ENCODE measurements around the gene NACC1. TPM values are rescaled to one million over a fixed set of nuclear protein-coding genes. Genes with fewer than 3 reads are reported as not detected.
"Not testable (repeated sequence)": the region's sequence is repeated elsewhere in the genome, so short reads cannot be mapped to it uniquely, and the experiment has no call there.

Gene NACC1
- total RNA-seq, 1 donor from 2014 or later: 34.7 TPM

GRCh38 chr19:13163609-13164342 is 45.7 kb downstream of the NACC1 start:
- Histone ChIP-seq H3K4me2 (peak overlapping the region; percentile 72), H3K79me2 (ENCODE audit: low read depth) (no peaks in the 10 kb centered on the region), H3K9ac (no peak overlapping the region), H3K9me3 (ENCODE audit: low read depth) (no peaks in the 10 kb centered on the region), H3F3A (ENCODE audit: low read depth) (peaks cover 57% of the 10 kb centered on the region), H3K4me1 (peaks cover 24% of the 10 kb centered on the region), H3K4me3 (peak overlapping the region; percentile 47), H3K27ac (peak overlapping the region; percentile 91), H4K20me1 (ENCODE audit: low read depth) (no peaks in the 10 kb centered on the region), H3K36me3 (no peaks in the 10 kb centered on the region), H3K27me3 (no peaks in the 10 kb centered on the region), H2AFZ (replicated peaks) (peak overlapping the region; percentile 1)
- Mint-ChIP-seq H3K27ac (peak overlapping the region; percentile 94), H3K4me3 (peak overlapping the region; percentile 83), H3K36me3 (no peaks in the 10 kb centered on the region), H3K9me3 (no peaks in the 10 kb centered on the region), H3K4me1 (peaks cover 43% of the 10 kb centered on the region), H3K27me3 (ENCODE audit: insufficient read depth, low read depth) (peaks cover 5% of the 10 kb centered on the region)
- peak; percentile 94 for DNase-seq (ENCODE audit: low spot score)
- peak; percentile 15 for TF ChIP-seq EZH2phosphoT487 (IDR thresholded peaks at IDR 0.05)
- no peak for TF ChIP-seq EZH2 (IDR thresholded peaks at IDR 0.05)

- Mint-ChIP-seq H3K36me3 (no peaks in the 10 kb centered on the region), H3K27ac (peak overlapping the region; percentile 97), H3K9me3 (no peaks in the 10 kb centered on the region), H3K4me3 (peak overlapping the region; percentile 76), H3K4me1 (peaks cover 45% of the 10 kb centered on the region), H3K27me3 (ENCODE audit: insufficient read depth, low read depth) (peaks cover 8% of the 10 kb centered on the region)
- TF ChIP-seq CTCF (IDR thresholded peaks at IDR 0.05): no peak
- no peak for TF ChIP-seq EZH2 (IDR thresholded peaks at IDR 0.05)
- no peak for TF ChIP-seq EZH2phosphoT487 (IDR thresholded peaks at IDR 0.05)
- DNase-seq (ENCODE audit: low spot score): peak; percentile 92
- H3K9me3 ChIP-seq (ENCODE audit: low read depth): no peaks in the 10 kb centered on the region
- peak overlapping the region; percentile 72 for H3K4me2 ChIP-seq
- H3F3A ChIP-seq (ENCODE audit: low read depth): peaks cover 57% of the 10 kb centered on the region
- no peaks in the 10 kb centered on the region for H3K27me3 ChIP-seq
- peaks cover 24% of the 10 kb centered on the region for H3K4me1 ChIP-seq
- no peaks in the 10 kb centered on the region for H4K20me1 ChIP-seq (ENCODE audit: low read depth)
- H3K36me3 ChIP-seq: no peaks in the 10 kb centered on the region
- no peaks in the 10 kb centered on the region for H3K79me2 ChIP-seq (ENCODE audit: low read depth)
- peak overlapping the region; percentile 1 for H2AFZ ChIP-seq (replicated peaks)
- H3K9ac ChIP-seq: no peak overlapping the region
- peak overlapping the region; percentile 47 for H3K4me3 ChIP-seq
- peak overlapping the region; percentile 91 for H3K27ac ChIP-seq
These were observed 46.5 kb downstream of the NACC1 start for GRCh38 chr19:13164343-13165161.

GRCh38 chr19:13165162-13165997 is 47.3 kb downstream of the NACC1 start:
- no peaks in the 10 kb centered on the region for H3K9me3 ChIP-seq (ENCODE audit: low read depth)
- no peaks in the 10 kb centered on the region for H3K36me3 ChIP-seq
- Mint-ChIP-seq H3K27me3 (ENCODE audit: insufficient read depth, low read depth) (peaks cover 9% of the 10 kb centered on the region), H3K4me1 (peaks cover 45% of the 10 kb centered on the region), H3K9me3 (no peaks in the 10 kb centered on the region), H3K4me3 (peak overlapping the region; percentile 76), H3K36me3 (no peaks in the 10 kb centered on the region), H3K27ac (no peak overlapping the region)
- H3K4me3 ChIP-seq: no peak overlapping the region
- H3F3A ChIP-seq (ENCODE audit: low read depth): peaks cover 52% of the 10 kb centered on the region
- TF ChIP-seq EZH2 (IDR thresholded peaks at IDR 0.05): no peak
- no peaks in the 10 kb centered on the region for H3K27me3 ChIP-seq
- peak overlapping the region; percentile 91 for H3K27ac ChIP-seq
- no peaks in the 10 kb centered on the region for H3K79me2 ChIP-seq (ENCODE audit: low read depth)
- no peak overlapping the region for H2AFZ ChIP-seq (replicated peaks)
- peaks cover 24% of the 10 kb centered on the region for H3K4me1 ChIP-seq
- DNase-seq (ENCODE audit: low spot score): peak; percentile 40
- no peaks in the 10 kb centered on the region for H4K20me1 ChIP-seq (ENCODE audit: low read depth)
- H3K9ac ChIP-seq: no peak overlapping the region
- peak overlapping the region; percentile 72 for H3K4me2 ChIP-seq

- not testable (repeated sequence) for H3K36me3 Mint-ChIP-seq; H3K4me2 ChIP-seq; H3K79me2 ChIP-seq (ENCODE audit: low read depth); H3K27ac ChIP-seq; H3K27ac Mint-ChIP-seq; H3K9ac ChIP-seq; H3K9me3 ChIP-seq (ENCODE audit: low read depth); H4K20me1 ChIP-seq (ENCODE audit: low read depth); H3K27me3 ChIP-seq; H3K4me3 ChIP-seq; DNase-seq (ENCODE audit: low spot score); H3K9me3 Mint-ChIP-seq; H2AFZ ChIP-seq (replicated peaks); H3K36me3 ChIP-seq
- peaks cover 11% of the 10 kb centered on the region for H3K27me3 Mint-ChIP-seq (ENCODE audit: insufficient read depth, low read depth)
- H3K4me1 ChIP-seq: peaks cover 24% of the 10 kb centered on the region
- peaks cover 43% of the 10 kb centered on the region for H3K4me1 Mint-ChIP-seq
- peak overlapping the region; percentile 38 for H3K4me3 Mint-ChIP-seq
- peaks cover 52% of the 10 kb centered on the region for H3F3A ChIP-seq (ENCODE audit: low read depth)
These were observed 48.1 kb downstream of the NACC1 start for GRCh38 chr19:13166151-13166550.

All from neural progenitor cell (in vitro differentiated cells).